Transverse colon (tissue), 4 donors: ENCODE measurements around the gene SHCBP1L. TPM values are rescaled to one million over a fixed set of nuclear protein-coding genes. Genes with fewer than 3 reads are reported as not detected.

Source experiments
- DNase-seq: peaks from one replicate; pipeline ENCODE4 v3.0.0-alpha.2; 2019
- H3K27ac ChIP-seq, 4 donors: fragments of 200-600 bp; sonication (generic); 2 replicates each; pipeline ENCODE4 v1.5.1; 2016 to 2018; ENCODE audit warnings: inconsistent platforms in 4 of 4
- H3K27me3 ChIP-seq: fragments of 200-600 bp; sonication (generic); 2 replicates; pipeline ENCODE4 v1.5.1; 2017; ENCODE audit warnings: inconsistent platforms
- H3K36me3 ChIP-seq, 4 donors: fragments of 200-600 bp; sonication (generic); 2 replicates each; pipeline ENCODE4 v1.5.1; 2017 to 2019; ENCODE audit warnings: inconsistent platforms in 4 of 4
- H3K4me1 ChIP-seq, 4 donors: fragments of 200-600 bp; sonication (generic); 2 replicates each; pipeline ENCODE4 v1.5.1; 2017 to 2020; ENCODE audit warnings: inconsistent platforms in 4 of 4
- H3K4me3 ChIP-seq, 4 donors: fragments of 200-600 bp; sonication (generic); 1 replicate in 1 of 4; 2 replicates in 3 of 4; pipeline versions ENCODE4 v1.5.1 to v1.6.1; 2017 to 2019; ENCODE audit warnings: inconsistent platforms in 4 of 4
- H3K9me3 ChIP-seq, 2 donors: fragments of 200-600 bp; sonication (generic); 2 replicates each; pipeline ENCODE4 v1.5.1; 2017 to 2019; ENCODE audit warnings: inconsistent platforms in 2 of 2
- CTCF ChIP-seq, 5 experiments: fragments of 200-600 bp in 3 of 5; fragments of 450-650 bp in 2 of 5; sonication (generic) in 3 of 5; IDR thresholded peaks; 1 replicate in 2 of 5; 2 replicates in 3 of 5; pipeline ENCODE4 v1.5.1; 2016 to 2017; ENCODE audit warnings: antibody characterized with exemption in 5 of 5, inconsistent platforms in 3 of 5, mild to moderate bottlenecking in 2 of 5, moderate library complexity in 1 of 5
- EP300 ChIP-seq: sonication (generic); formaldehyde crosslinking; IDR thresholded peaks from one replicate; pipeline ENCODE4 v1.6.1; 2017; ENCODE audit warnings: antibody characterized with exemption, low read depth
- POLR2A ChIP-seq: fragments of 450-650 bp; IDR thresholded peaks from one replicate; pipeline ENCODE4 v1.6.1; 2016; ENCODE audit warnings: antibody characterized with exemption, mild to moderate bottlenecking, moderate library complexity
- POLR2AphosphoS5 ChIP-seq, 3 donors: sonication (generic); formaldehyde crosslinking; IDR thresholded peaks; one replicate each; pipeline ENCODE4 v1.6.1; 2016; ENCODE audit warnings: antibody characterized with exemption in 3 of 3
- WGBS, 2 donors: methylation state at CpG; one replicate each; pipeline ENCODE4 v1.1.5; 2018; ENCODE audit warnings: low coverage in 1 of 2; 5-methylcytosine and 5-hydroxymethylcytosine counted together
- in situ Hi-C, 4 donors: fragments of 200-750 bp; cut with MboI; loops; one replicate each; pipeline versions ENCODE4 v1.15.0 to v1.15.1; 2017; ENCODE audit warnings: low sequenced_read_pairs in 3 of 4, low pct_ligation_motif_present in 1 of 4, low pct_unique_long_range_greater_than_20kb in 1 of 4
- intact Hi-C: fragments of 100-400 bp; cut with DNase I; formaldehyde crosslinking; loops from one replicate; pipeline ENCODE4 v1.15.1; 2023; ENCODE audit warnings: low total_unique reads
- total RNA-seq, 4 donors: library from RNA; depleted of rRNA; stranded (reverse); fragments of >200 nt; gene quantifications; one replicate each; pipeline ENCODE4 v1.1.0, GENCODE V29; 2016

Gene SHCBP1L
- total RNA-seq, 4 donors from 2014 or later: not detected

GRCh38 chr1:182985876-182986275, 32.9 kb upstream of the SHCBP1L start:
- in situ Hi-C loops: no loop called here
- TF ChIP-seq POLR2AphosphoS5 (IDR thresholded peaks at IDR 0.05): no peak
- TF ChIP-seq EP300: no peak
- TF ChIP-seq POLR2A: no peak
- TF ChIP-seq CTCF (IDR thresholded peaks at IDR 0.05): no peak
- Histone ChIP-seq H3K27ac (no peak overlapping the region), H3K4me3 (no peak overlapping the region), H3K4me1 (no peaks in the 10 kb centered on the region), H3K36me3 (no peaks in the 10 kb centered on the region), H3K9me3 (no peaks in the 10 kb centered on the region), H3K27me3 (no peaks in the 10 kb centered on the region)
- DNase-seq: no peak
- WGBS, 2 donors: 78 to 91% methylated on average over 1 of the region's 1 CpG
- intact Hi-C loops: no loop called here

DNA sequence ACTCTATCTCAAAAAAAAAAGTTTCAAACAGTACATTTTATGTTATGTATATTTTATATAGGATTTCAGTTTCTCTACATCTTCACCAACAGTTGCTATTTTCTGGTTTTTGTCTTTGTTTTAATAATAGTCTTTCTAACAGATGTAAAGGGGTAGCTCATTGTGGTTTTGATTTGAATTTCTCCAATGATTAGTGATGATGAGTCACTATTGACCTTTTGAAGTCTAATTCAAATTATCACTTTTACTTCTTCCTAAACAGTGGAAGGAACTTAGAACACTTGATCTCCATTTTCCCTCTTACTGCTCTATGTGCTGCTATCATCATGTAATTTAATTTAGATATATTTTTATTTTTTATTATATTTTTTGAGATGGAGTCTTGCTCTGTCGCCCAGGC, 31.7 kb upstream of the SHCBP1L start:
- no peaks in the 10 kb centered on the region for H3K4me1 ChIP-seq
- no peak overlapping the region for H3K4me3 ChIP-seq
- no peaks in the 10 kb centered on the region for H3K9me3 ChIP-seq
- in situ Hi-C loops (no loop called here), intact Hi-C loops (no loop called here)
- TF ChIP-seq EP300: no peak
- TF ChIP-seq POLR2A: no peak
- TF ChIP-seq POLR2AphosphoS5 (IDR thresholded peaks at IDR 0.05): no peak
- no peak for TF ChIP-seq CTCF (IDR thresholded peaks at IDR 0.05)
- no peaks in the 10 kb centered on the region for H3K36me3 ChIP-seq
- no peak overlapping the region for H3K27ac ChIP-seq
- 86 to 95% methylated on average over 1 of the region's 1 CpG for WGBS, 2 donors
- H3K27me3 ChIP-seq: no peaks in the 10 kb centered on the region
- DNase-seq: no peak

DNA sequence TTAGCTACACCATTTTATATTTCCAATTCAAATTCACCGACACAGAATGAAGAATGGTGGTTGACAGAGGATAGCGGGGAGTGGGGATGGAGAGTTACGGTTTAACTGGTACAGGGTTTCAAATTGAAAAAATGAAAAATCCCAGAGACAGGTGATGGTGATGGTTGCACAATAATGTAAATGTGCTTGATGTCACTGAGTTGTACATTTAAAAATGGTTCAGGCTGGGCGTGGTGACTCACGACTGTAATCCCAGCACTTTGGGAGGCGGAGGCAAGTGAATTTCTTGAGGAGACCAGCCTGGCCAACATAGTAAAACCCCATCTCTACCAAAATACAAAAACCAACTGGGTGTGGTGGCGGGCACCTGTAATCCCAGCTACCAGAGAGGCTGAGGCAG, 31.2 kb upstream of the SHCBP1L start:
- no peaks in the 10 kb centered on the region for H3K27me3 ChIP-seq
- H3K4me1 ChIP-seq: no peaks in the 10 kb centered on the region
- WGBS, 2 donors: 81 to 84% methylated on average over 3 to 7 of the region's 7 CpGs
- DNase-seq: no peak
- H3K9me3 ChIP-seq: no peaks in the 10 kb centered on the region
- intact Hi-C loops: no loop called here
- H3K36me3 ChIP-seq: no peaks in the 10 kb centered on the region
- in situ Hi-C loops: no loop called here
- no peak overlapping the region for H3K27ac ChIP-seq
- H3K4me3 ChIP-seq: no peak overlapping the region
- TF ChIP-seq POLR2AphosphoS5 (IDR thresholded peaks at IDR 0.05): no peak
- no peak for TF ChIP-seq EP300
- TF ChIP-seq CTCF (IDR thresholded peaks at IDR 0.05): no peak
- no peak for TF ChIP-seq POLR2A

GRCh38 chr1:182978151-182978853, 25.3 kb upstream of the SHCBP1L start:
- in situ Hi-C loops: no loop called here
- WGBS, 2 donors: 85% methylated on average over 6 of the region's 6 CpGs

More at GRCh38 chr1:182978151-182978853, 25.3 kb upstream of the SHCBP1L start:
- no peaks in the 10 kb centered on the region for H3K27me3 ChIP-seq
- no peak overlapping the region for H3K4me3 ChIP-seq
- no peaks in the 10 kb centered on the region for H3K4me1 ChIP-seq
- H3K9me3 ChIP-seq: no peaks in the 10 kb centered on the region
- no peak overlapping the region for H3K27ac ChIP-seq
- no peak for TF ChIP-seq POLR2AphosphoS5 (IDR thresholded peaks at IDR 0.05)
- no peak for TF ChIP-seq EP300
- no peak for TF ChIP-seq CTCF (IDR thresholded peaks at IDR 0.05)
- TF ChIP-seq POLR2A: no peak
- no peak for DNase-seq
- intact Hi-C loops: no loop called here
- H3K36me3 ChIP-seq: no peaks in the 10 kb centered on the region
